Left lung (tissue), 10 donors: Measurements from ENCODE around the gene LDB2. TPM values are rescaled to one million over a fixed set of nuclear protein-coding genes. Genes with fewer than 3 reads are reported as not detected.

Experiments used
- ATAC-seq: fragments of 200-7000 bp; cut with Tn5 transposase; one replicate; pipeline ENCODE4 v1.9.1; 2020; ENCODE audit warnings: moderate library complexity
- DNase-seq, 4 donors: peaks; one replicate each; pipeline ENCODE4 v3.0.0-alpha.2; 2013 to 2020
- H3K27ac ChIP-seq, 2 donors: fragments of 200-600 bp; sonication (generic) in 1 of 2; one replicate each; pipeline versions ENCODE4 v1.5.0 to v1.8.0; 2020 to 2021
- H3K27me3 ChIP-seq, 2 donors: fragments of 200-600 bp; sonication (generic) in 1 of 2; one replicate each; pipeline versions ENCODE4 v1.5.0 to v1.8.0; 2020 to 2021
- H3K36me3 ChIP-seq, 2 donors: fragments of 200-600 bp; sonication (generic) in 1 of 2; one replicate each; pipeline versions ENCODE4 v1.5.0 to v1.8.0; 2020 to 2021
- H3K4me1 ChIP-seq, 2 donors: fragments of 200-600 bp; one replicate each; pipeline ENCODE4 v1.8.0; 2021
- H3K4me3 ChIP-seq, 2 donors: fragments of 200-600 bp; sonication (generic) in 1 of 2; one replicate each; pipeline versions ENCODE4 v1.5.0 to v1.8.0; 2020 to 2021; ENCODE audit warnings: mild to moderate bottlenecking in 1 of 2
- H3K9me3 ChIP-seq, 2 donors: fragments of 200-600 bp; sonication (generic) in 1 of 2; one replicate each; pipeline versions ENCODE4 v1.5.0 to v1.8.0; 2020 to 2021
- CTCF ChIP-seq, 2 donors: fragments of 200-600 bp; sonication (generic) in 1 of 2; IDR thresholded peaks; one replicate each; pipeline versions ENCODE4 v1.5.0 to v1.8.0; 2021; ENCODE audit warnings: antibody characterized with exemption in 2 of 2
- intact Hi-C, 2 donors: fragments of 100-400 bp; cut with DNase I; formaldehyde crosslinking; loops; one replicate each; pipeline versions ENCODE4 v1.11.2 to v1.14.2; 2022
- polyA plus RNA-seq, 6 donors: library from polyadenylated mRNA; unstranded; fragments of 120-200 nt; gene quantifications; one replicate each; pipeline ENCODE4 v1.2.1, GENCODE V29; 2013; ENCODE audit not compliant: insufficient read length in 6 of 6
- total RNA-seq, 2 donors: library from RNA; stranded (reverse); fragmentation: NEBNext Ultra II Directional; extraction: Animal tissue kit (Norgen Biotek cat#: 25700); gene quantifications; one replicate each; pipeline ENCODE4 v1.2.1, GENCODE V29; 2021
- donor health status: DM: no; HTN: yes; CAD: no.
- donor health status: DM: no; HTN: no; CAD: no.

Gene LDB2
- total and polyA plus RNA-seq, 8 donors = 37.7 to 97.0 (median 78.5) TPM

GRCh38 chr4:16597443-16597842 lies 301.0 kb downstream of the LDB2 start:
- peaks cover 0 to 4% of the 10 kb centered on the region in 2 donors for H3K4me1 ChIP-seq
- intact Hi-C loops = no loop called here
- H3K27me3 ChIP-seq = no peaks in the 10 kb centered on the region
- H3K36me3 ChIP-seq = no peaks in the 10 kb centered on the region
- TF ChIP-seq CTCF (IDR thresholded peaks at IDR 0.05) = no peak
- H3K9me3 ChIP-seq = no peaks in the 10 kb centered on the region
- no peak overlapping the region for H3K4me3 ChIP-seq
- ATAC-seq (no peak), DNase-seq (no peak)
- no peak overlapping the region for H3K27ac ChIP-seq

GRCh38 chr4:16596267-16596666 lies 302.2 kb downstream of the LDB2 start:
- H3K27ac ChIP-seq = no peak overlapping the region
- H3K36me3 ChIP-seq = no peaks in the 10 kb centered on the region
- no peak overlapping the region for H3K4me3 ChIP-seq
- intact Hi-C loops = no loop called here
- H3K4me1 ChIP-seq = peaks cover 0 to 4% of the 10 kb centered on the region in 2 donors
- no peak for TF ChIP-seq CTCF (IDR thresholded peaks at IDR 0.05)
- H3K27me3 ChIP-seq = no peaks in the 10 kb centered on the region
- no peaks in the 10 kb centered on the region for H3K9me3 ChIP-seq
- no peak for DNase-seq
- ATAC-seq = no peak

GRCh38 chr4:16594128-16594527 lies 304.3 kb downstream of the LDB2 start:
- TF ChIP-seq CTCF (IDR thresholded peaks at IDR 0.05) = no peak
- no peaks in the 10 kb centered on the region for H3K9me3 ChIP-seq
- no peak for ATAC-seq
- no peak overlapping the region for H3K4me3 ChIP-seq
- intact Hi-C loops = no loop called here
- DNase-seq = no peak
- peaks cover 0 to 4% of the 10 kb centered on the region in 2 donors for H3K4me1 ChIP-seq
- H3K27me3 ChIP-seq = no peaks in the 10 kb centered on the region
- H3K27ac ChIP-seq = no peak overlapping the region
- no peaks in the 10 kb centered on the region for H3K36me3 ChIP-seq

- Histone ChIP-seq H3K9me3 (no peaks in the 10 kb centered on the region), H3K36me3 (no peaks in the 10 kb centered on the region), H3K4me1 (peaks cover 0 to 2% of the 10 kb centered on the region in 2 donors), H3K27ac (no peak overlapping the region), H3K4me3 (no peak overlapping the region), H3K27me3 (no peaks in the 10 kb centered on the region)
- DNase-seq (no peak), ATAC-seq (no peak)
- TF ChIP-seq CTCF (IDR thresholded peaks at IDR 0.05) = no peak
- intact Hi-C loops = no loop called here
Observed at GRCh38 chr4:16593386-16593785, 305.1 kb downstream of the LDB2 start.

- Histone ChIP-seq H3K4me3 (no peak overlapping the region), H3K9me3 (no peaks in the 10 kb centered on the region), H3K27ac (no peak overlapping the region), H3K36me3 (no peaks in the 10 kb centered on the region), H3K27me3 (no peaks in the 10 kb centered on the region), H3K4me1 (no peaks in the 10 kb centered on the region)
- DNase-seq = no peak
- intact Hi-C loops = no loop called here
- no peak for ATAC-seq
- no peak for TF ChIP-seq CTCF (IDR thresholded peaks at IDR 0.05)
Observed at GRCh38 chr4:16591272-16591826, 307.1 kb downstream of the LDB2 start.
